ENCODE data around the gene PVRIG. TPM values are rescaled to one million over a fixed set of nuclear protein-coding genes. Genes with fewer than 3 reads are reported as not detected.

Gene PVRIG
- total and polyA plus RNA-seq, 9 of the 15 experiments (the other 6 are each of a cell fraction or from before 2014, with no cell fraction given) = 0.16 to 0.64 TPM; not detected in 7

DNA sequence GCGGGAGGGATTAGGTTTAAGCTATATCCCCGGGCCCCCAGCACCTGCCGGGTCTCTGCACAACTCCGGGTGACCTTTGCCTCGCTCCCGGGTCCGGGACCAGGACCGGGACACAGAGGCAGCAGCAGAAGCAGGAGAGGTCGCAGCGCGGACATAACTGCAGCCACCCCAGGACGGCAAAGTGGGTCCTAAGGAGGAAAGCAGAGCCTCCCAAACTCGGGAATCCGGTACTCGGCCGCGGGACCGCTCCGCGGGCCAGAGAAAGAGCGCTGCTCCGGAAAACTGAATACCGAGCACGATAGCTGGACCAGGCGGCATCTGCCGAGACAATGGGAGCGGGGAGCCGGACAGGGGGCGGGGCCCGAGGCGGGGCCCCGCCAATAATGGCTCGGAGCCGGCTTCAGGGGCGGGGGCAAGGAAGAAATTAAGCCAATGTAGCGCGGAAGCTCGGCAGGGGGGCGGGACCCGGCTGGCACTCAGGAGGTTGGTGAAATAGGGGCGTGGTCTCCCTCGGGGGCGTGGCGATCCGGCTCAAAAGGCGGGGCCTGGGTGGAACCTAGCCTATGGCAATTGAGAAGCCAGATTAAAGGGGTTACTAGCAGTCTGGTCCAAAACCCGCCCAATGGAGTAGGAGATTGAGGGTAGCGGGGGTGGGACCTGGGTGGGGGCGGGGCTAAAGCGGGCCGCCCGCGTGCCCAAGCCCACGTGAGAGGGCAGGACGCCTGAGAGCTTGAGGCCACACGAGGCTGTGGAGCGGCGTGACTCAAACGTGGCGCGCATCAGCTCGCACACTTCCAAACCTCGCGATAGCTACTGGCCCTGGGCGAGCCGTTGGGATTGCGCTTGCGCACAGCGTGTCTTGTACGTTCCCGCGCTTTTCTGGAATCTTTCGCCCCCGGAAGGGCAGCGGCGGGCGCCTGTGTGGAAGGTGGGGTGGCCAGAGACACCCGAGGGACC is 42.4 kb upstream of the PVRIG start, which contains the start of the genes GPC2 and STAG3 (continued):
- TF ChIP-seq NR2C2 (CRISPR knock-in tag; IDR thresholded peaks at IDR 0.05) (peak; percentile 81), NR2C2 (tag; IDR thresholded peaks at IDR 0.05) (no peak), MXD1 (CRISPR knock-in tag; IDR thresholded peaks at IDR 0.05; ENCODE audit: borderline replicate concordance, poor library complexity, severe bottlenecking) (no peak), FIP1L1 (IDR thresholded peaks at IDR 0.05; ENCODE audit: low read depth, low read length, poor library complexity, severe bottlenecking) (peak; percentile 37), MYBL2 (IDR thresholded peaks at IDR 0.05; ENCODE audit: low read depth) (0 out of 2 replicates have a peak, but pooled peaks have one; percentile 18), MYBL2 (CRISPR knock-in tag; IDR thresholded peaks at IDR 0.05; ENCODE audit: borderline replicate concordance) (no peak), UBTF (IDR thresholded peaks at IDR 0.05; ENCODE audit: borderline replicate concordance in 1 of 2, low read depth in 2 of 2, low read length in 2 of 2) (no peak), L3MBTL2 (IDR thresholded peaks at IDR 0.05) (peak; percentile 99), RBFOX2 (IDR thresholded peaks at IDR 0.05; ENCODE audit: low read depth, low read length) (peak; percentile 70), EP400 (IDR thresholded peaks at IDR 0.05) (peak; percentile 60; the same call in 1 of the 2 replicates), ZBTB7A (IDR thresholded peaks at IDR 0.05; ENCODE audit: borderline replicate concordance, control insufficient read depth, low read depth, low read length) (0 out of 2 replicates have a peak, but pooled peaks have one; percentile 8), NCOA2 (IDR thresholded peaks at IDR 0.05; ENCODE audit: partially characterized antibody in 2 of 2) (no peak), MAFG (tag; conservative IDR thresholded peaks at IDR 0.05) (no peak), JUND (IDR thresholded peaks at IDR 0.05; ENCODE audit: borderline replicate concordance, low read depth, low read length) (no peak), JUND (tag; IDR thresholded peaks at IDR 0.05; ENCODE audit: borderline replicate concordance, low read depth, low read length) (no peak), SP1 (CRISPR knock-in tag; IDR thresholded peaks at IDR 0.05) (peak; percentile 81), MTF1 (CRISPR knock-in tag; IDR thresholded peaks at IDR 0.05; ENCODE audit: borderline replicate concordance) (no peak), PHF21A (IDR thresholded peaks at IDR 0.05; ENCODE audit: borderline replicate concordance, low read depth) (no peak), ZNF324 (CRISPR knock-in tag; IDR thresholded peaks at IDR 0.05) (no peak)
- TF ChIP-seq, protein P1, sequence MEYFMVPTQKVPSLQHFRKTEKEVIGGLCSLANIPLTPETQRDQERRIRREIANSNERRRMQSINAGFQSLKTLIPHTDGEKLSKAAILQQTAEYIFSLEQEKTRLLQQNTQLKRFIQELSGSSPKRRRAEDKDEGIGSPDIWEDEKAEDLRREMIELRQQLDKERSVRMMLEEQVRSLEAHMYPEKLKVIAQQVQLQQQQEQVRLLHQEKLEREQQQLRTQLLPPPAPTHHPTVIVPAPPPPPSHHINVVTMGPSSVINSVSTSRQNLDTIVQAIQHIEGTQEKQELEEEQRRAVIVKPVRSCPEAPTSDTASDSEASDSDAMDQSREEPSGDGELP (CRISPR knock-in tag; IDR thresholded peaks at IDR 0.05; ENCODE audit: borderline replicate concordance) = peak; percentile 63; the same call in 1 of the 2 replicates
- TF ChIP-seq, protein P2, sequence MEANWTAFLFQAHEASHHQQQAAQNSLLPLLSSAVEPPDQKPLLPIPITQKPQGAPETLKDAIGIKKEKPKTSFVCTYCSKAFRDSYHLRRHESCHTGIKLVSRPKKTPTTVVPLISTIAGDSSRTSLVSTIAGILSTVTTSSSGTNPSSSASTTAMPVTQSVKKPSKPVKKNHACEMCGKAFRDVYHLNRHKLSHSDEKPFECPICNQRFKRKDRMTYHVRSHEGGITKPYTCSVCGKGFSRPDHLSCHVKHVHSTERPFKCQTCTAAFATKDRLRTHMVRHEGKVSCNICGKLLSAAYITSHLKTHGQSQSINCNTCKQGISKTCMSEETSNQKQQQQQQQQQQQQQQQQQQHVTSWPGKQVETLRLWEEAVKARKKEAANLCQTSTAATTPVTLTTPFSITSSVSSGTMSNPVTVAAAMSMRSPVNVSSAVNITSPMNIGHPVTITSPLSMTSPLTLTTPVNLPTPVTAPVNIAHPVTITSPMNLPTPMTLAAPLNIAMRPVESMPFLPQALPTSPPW (CRISPR knock-in tag; IDR thresholded peaks at IDR 0.05) = peak; percentile 68

All from K562 (cell line).